T-cell (primary cell): Measurements from ENCODE around the gene GRIP2. TPM values are rescaled to one million over a fixed set of nuclear protein-coding genes. Genes with fewer than 3 reads are reported as not detected.
A peak's percentile ranks its signal among the peaks of the same experiment; 100 is the strongest.

ENCODE experiments used
- ATAC-seq, 4 experiments: fragments of 200-7000 bp in 3 of 4; fragments of 150-1000 bp in 1 of 4; cut with Tn5 transposase; replicated peaks in 1 of 4; 1 replicate in 3 of 4; 2 replicates in 1 of 4; pipeline ENCODE4 v1.10.0; 2021; ENCODE audit warnings: moderate library complexity in 3 of 4, mild to moderate bottlenecking in 2 of 4, moderate number of reproducible peaks in 1 of 4
- CTCF ChIA-PET, 2 donors: fragments of 300-600 bp; sonication (Branson Sonifier 250); formaldehyde crosslinking; loops; one replicate each; lab custom pipeline; 2022; ENCODE audit warnings: antibody characterized with exemption in 2 of 2; lab: Charles Lee
- POLR2A ChIA-PET, 2 donors: fragments of 300-600 bp; sonication (Branson Sonifier 250); formaldehyde crosslinking; loops; one replicate each; lab custom pipeline; 2022; ENCODE audit warnings: antibody characterized with exemption in 2 of 2; lab: Charles Lee
- DNase-seq, 35 experiments: peaks; one replicate each; pipeline versions ENCODE4 v3.0.0 to v3.0.0-alpha.2; 2013 to 2023
- H3K27ac ChIP-seq: one replicate; pipeline ENCODE4 v1.5.1; 2013; ENCODE audit warnings: low read length
- H3K27me3 ChIP-seq, 2 experiments: replicated peaks in 1 of 2; 1 replicate in 1 of 2; 2 replicates in 1 of 2; pipeline versions ENCODE4 v1.6.1 to v1.7.0; 2013; ENCODE audit warnings: low read length in 1 of 2, mixed read lengths in 1 of 2; ENCODE audit not compliant: control insufficient read depth in 2 of 2, insufficient read depth in 2 of 2; ENCODE audit errors: extremely low read depth in 1 of 2
- H3K36me3 ChIP-seq, 2 donors: 1 replicate in 1 of 2; 2 replicates in 1 of 2; pipeline versions ENCODE4 v1.6.1 to v1.7.0; 2013; ENCODE audit warnings: low read length in 1 of 2; ENCODE audit not compliant: control insufficient read depth in 2 of 2, insufficient read depth in 1 of 2; ENCODE audit errors: extremely low read depth in 1 of 2
- H3K4me1 ChIP-seq, 2 experiments: 1 replicate in 1 of 2; 2 replicates in 1 of 2; pipeline versions ENCODE4 v1.6.1 to v1.7.0; 2013; ENCODE audit warnings: low read length in 2 of 2, mixed read lengths in 1 of 2; ENCODE audit not compliant: insufficient read depth in 2 of 2, control insufficient read depth in 1 of 2; ENCODE audit errors: extremely low read depth in 1 of 2
- H3K4me3 ChIP-seq, 2 donors: 1 replicate in 1 of 2; 2 replicates in 1 of 2; pipeline versions ENCODE4 v1.5.1 to v1.7.0; 2013; ENCODE audit warnings: mild to moderate bottlenecking in 2 of 2, low read length in 1 of 2, moderate library complexity in 1 of 2; ENCODE audit not compliant: control insufficient read depth in 1 of 2; ENCODE audit errors: extremely low read depth in 1 of 2
- H3K9me3 ChIP-seq: 2 replicates; pipeline ENCODE4 v1.7.0; 2013
- H3K27ac Mint-ChIP-seq, 2 donors: one replicate each; pipeline ENCODE4 v1.8.0; 2020 to 2021; ENCODE audit warnings: mild to moderate bottlenecking in 2 of 2, mixed read lengths in 2 of 2
- H3K27me3 Mint-ChIP-seq, 2 donors: one replicate each; pipeline ENCODE4 v1.8.0; 2021 to 2022; ENCODE audit warnings: mixed read lengths in 2 of 2
- H3K36me3 Mint-ChIP-seq: one replicate; pipeline ENCODE4 v1.8.0; 2021; ENCODE audit warnings: mixed read lengths
- H3K4me1 Mint-ChIP-seq, 3 donors: one replicate each; pipeline ENCODE4 v1.8.0; 2020 to 2022; ENCODE audit warnings: mixed read lengths in 3 of 3, mild to moderate bottlenecking in 1 of 3
- H3K4me3 Mint-ChIP-seq, 3 donors: one replicate each; pipeline ENCODE4 v1.8.0; 2020 to 2022; ENCODE audit warnings: mild to moderate bottlenecking in 3 of 3, mixed read lengths in 3 of 3, moderate library complexity in 3 of 3
- H3K9me3 Mint-ChIP-seq, 3 donors: one replicate each; pipeline ENCODE4 v1.8.0; 2020 to 2022; ENCODE audit warnings: mixed read lengths in 3 of 3
- WGBS: methylation state at CpG from one replicate; pipeline ENCODE4 v1.1.5; 2013; ENCODE audit warnings: missing lambda C conversion rate; ENCODE audit not compliant: insufficient coverage; 5-methylcytosine and 5-hydroxymethylcytosine counted together
- total RNA-seq, 35 experiments: library from RNA in 6 of 35; stranded (reverse) in 6 of 35; fragments of 120-200 nt in 1 of 35; gene quantifications; one replicate each; pipeline versions ENCODE4 v1.2.1 to v1.2.4 and lab custom pipeline; 2013 to 2026

The GRIP2 gene
- total RNA-seq, 5 donors from 2014 or later (not counting 1 experiment from before 2014, with no cell fraction given): 0.20 TPM; not detected in 4

- Mint-ChIP-seq H3K9me3 (no peaks in the 10 kb centered on the region), H3K27ac (no peak overlapping the region), H3K4me1 (no peaks in the 10 kb centered on the region), H3K36me3 (peaks cover 54% of the 10 kb centered on the region), H3K4me3 (no peak overlapping the region), H3K27me3 (no peaks in the 10 kb centered on the region)
- CTCF ChIA-PET: no interaction called here
- Histone ChIP-seq H3K27me3 (no peaks in the 10 kb centered on the region), H3K9me3 (no peaks in the 10 kb centered on the region), H3K4me3 (no peak overlapping the region), H3K27ac (no peak overlapping the region), H3K4me1 (no peaks in the 10 kb centered on the region), H3K36me3 (peaks cover 14 to 54% of the 10 kb centered on the region in 2 donors)
- POLR2A ChIA-PET: interaction anchor here in 1 of 2 donors (0.6 kb wide), 1 partner anchor 32 kb away, joined by 3 read pairs; no protein-coding TSS in a partner anchor
- no peak for DNase-seq
- ATAC-seq: no peak
- WGBS: 100% methylated on average over 2 of the region's 7 CpGs
These were observed 51.7 kb downstream of the GRIP2 start for GRCh38 chr3:14488286-14489041.

- H3K36me3 ChIP-seq: peaks cover 14 to 59% of the 10 kb centered on the region in 2 donors
These were observed 52.3 kb downstream of the GRIP2 start for GRCh38 chr3:14487821-14488220.

DNA sequence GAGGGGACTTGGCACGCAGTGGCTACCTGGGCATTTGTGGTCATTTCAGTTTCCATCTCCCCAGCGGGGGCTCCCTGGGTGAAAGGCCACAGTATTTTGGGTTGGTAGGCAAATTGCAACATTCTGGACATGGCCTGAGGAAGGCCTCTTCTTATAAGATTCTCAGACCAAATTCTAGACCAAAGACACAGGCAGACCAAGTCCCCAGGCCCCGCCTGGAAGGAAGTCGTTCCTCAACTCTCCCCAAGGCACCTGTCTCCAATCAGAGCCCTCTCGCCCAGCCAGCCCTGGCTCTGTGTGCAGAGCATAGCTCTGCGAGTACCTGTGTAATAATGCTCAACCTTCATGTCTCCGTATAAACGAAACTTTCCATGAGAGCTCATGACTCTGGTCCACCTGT is 53.1 kb downstream of the GRIP2 start:
- no peak overlapping the region for H3K4me3 ChIP-seq
- H3K4me3 Mint-ChIP-seq: no peak overlapping the region
- H3K36me3 Mint-ChIP-seq: peaks cover 57% of the 10 kb centered on the region
- CTCF ChIA-PET: no interaction called here
- H3K4me1 Mint-ChIP-seq: no peaks in the 10 kb centered on the region
- POLR2A ChIA-PET: no interaction called here
- H3K27me3 ChIP-seq: no peaks in the 10 kb centered on the region
- H3K9me3 Mint-ChIP-seq: no peaks in the 10 kb centered on the region
- no peaks in the 10 kb centered on the region for H3K4me1 ChIP-seq
- no peak overlapping the region for H3K27ac Mint-ChIP-seq
- DNase-seq (no peak), ATAC-seq (no peak)
- no peaks in the 10 kb centered on the region for H3K27me3 Mint-ChIP-seq
- 89% methylated on average over 5 of the region's 8 CpGs for WGBS
- H3K27ac ChIP-seq: no peak overlapping the region
- H3K36me3 ChIP-seq: peaks cover 14 to 65% of the 10 kb centered on the region in 2 donors
- no peaks in the 10 kb centered on the region for H3K9me3 ChIP-seq

More at GRCh38 chr3:14487821-14488220, 52.3 kb downstream of the GRIP2 start:
- ATAC-seq (no peak), DNase-seq (no peak)
- H3K36me3 Mint-ChIP-seq: peaks cover 57% of the 10 kb centered on the region
- CTCF ChIA-PET: no interaction called here
- H3K27ac Mint-ChIP-seq: no peak overlapping the region
- no peaks in the 10 kb centered on the region for H3K27me3 Mint-ChIP-seq
- Histone ChIP-seq H3K4me3 (no peak overlapping the region), H3K4me1 (no peaks in the 10 kb centered on the region), H3K27ac (no peak overlapping the region), H3K9me3 (no peaks in the 10 kb centered on the region), H3K27me3 (no peaks in the 10 kb centered on the region)
- POLR2A ChIA-PET: no interaction called here
- H3K9me3 Mint-ChIP-seq: no peaks in the 10 kb centered on the region
- no peaks in the 10 kb centered on the region for H3K4me1 Mint-ChIP-seq
- no peak overlapping the region for H3K4me3 Mint-ChIP-seq
- 100% methylated on average over 4 of the region's 7 CpGs for WGBS

DNA sequence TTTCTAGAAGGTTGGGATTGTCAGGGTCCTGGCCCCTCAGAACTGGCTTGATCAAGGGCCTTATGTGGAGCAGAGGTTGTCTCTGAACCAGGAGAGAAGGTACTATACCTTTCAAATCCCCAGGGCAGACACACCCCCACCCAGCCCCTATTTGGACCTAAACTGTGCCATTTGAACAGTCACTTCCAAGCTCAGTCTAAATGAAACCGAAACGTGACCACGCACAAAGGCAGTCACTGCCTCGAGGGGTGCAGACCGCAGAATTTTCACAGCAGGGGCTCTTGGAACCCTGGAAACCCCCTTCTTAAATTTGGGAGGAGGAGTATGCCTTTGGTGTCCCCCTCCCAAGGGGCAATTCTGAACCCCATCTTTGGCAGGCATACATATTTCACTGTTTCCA is 53.7 kb downstream of the GRIP2 start:
- no peaks in the 10 kb centered on the region for H3K9me3 Mint-ChIP-seq
- Histone ChIP-seq H3K4me3 (no peak overlapping the region), H3K4me1 (no peaks in the 10 kb centered on the region), H3K36me3 (peaks cover 14 to 71% of the 10 kb centered on the region in 2 donors), H3K27me3 (no peaks in the 10 kb centered on the region), H3K27ac (no peak overlapping the region), H3K9me3 (no peaks in the 10 kb centered on the region)
- H3K27ac Mint-ChIP-seq: peak overlapping the region in 1 of 2 donors; percentile 23
- no peaks in the 10 kb centered on the region for H3K27me3 Mint-ChIP-seq
- H3K36me3 Mint-ChIP-seq: peaks cover 63% of the 10 kb centered on the region
- ChIA-PET CTCF (interaction anchor here (0.5 to 1.1 kb wide), 2 partner anchors 22 to 25 kb away, joined by 3 read pairs; no protein-coding TSS in a partner anchor), POLR2A (no interaction called here)
- no peak for ATAC-seq
- H3K4me1 Mint-ChIP-seq: no peaks in the 10 kb centered on the region
- WGBS: no CpG with 5 or more reads among the region's 5 CpGs
- DNase-seq: no peak
- H3K4me3 Mint-ChIP-seq: no peak overlapping the region

DNA sequence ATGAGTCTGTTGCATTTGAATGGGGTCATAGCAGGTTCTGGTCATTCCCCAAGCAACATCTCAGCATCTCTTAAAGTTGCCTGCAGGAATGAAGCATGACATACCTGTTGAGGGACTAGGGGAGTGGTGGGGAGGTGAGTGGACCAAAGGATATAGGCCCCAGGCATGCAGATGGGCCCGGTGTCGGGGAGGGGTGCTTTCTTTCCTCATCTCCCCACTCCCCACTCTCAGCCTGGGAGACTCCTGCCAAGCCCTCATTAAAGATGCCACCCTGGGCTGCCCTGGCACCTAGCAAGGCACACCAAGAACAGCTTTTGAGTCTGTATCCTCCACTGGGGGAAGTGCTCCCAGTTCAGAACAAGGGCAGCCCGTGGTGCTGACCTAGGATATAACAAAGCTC is 54.2 kb downstream of the GRIP2 start:
- H3K27ac Mint-ChIP-seq: no peak overlapping the region
- ChIA-PET POLR2A (no interaction called here), CTCF (interaction anchor here (0.5 to 1.1 kb wide), 3 partner anchors 23 to 285 kb away, joined by 3 read pairs; no protein-coding TSS in a partner anchor)

GRCh38 chr3:14484741-14485140 is 55.4 kb downstream of the GRIP2 start:
- ChIA-PET POLR2A (no interaction called here), CTCF (interaction anchor here in 1 of 2 donors (0.6 kb wide), 1 partner anchor 22 kb away, joined by 3 read pairs; no protein-coding TSS in a partner anchor)
- H3K36me3 ChIP-seq: peaks cover 18 to 89% of the 10 kb centered on the region in 2 donors
- H3K36me3 Mint-ChIP-seq: peaks cover 66% of the 10 kb centered on the region
- H3K4me1 ChIP-seq: no peaks in the 10 kb centered on the region
- H3K27ac Mint-ChIP-seq: no peak overlapping the region
- H3K4me3 Mint-ChIP-seq: no peak overlapping the region
- no peak overlapping the region for H3K4me3 ChIP-seq
- no peaks in the 10 kb centered on the region for H3K4me1 Mint-ChIP-seq
- no peaks in the 10 kb centered on the region for H3K27me3 ChIP-seq
- no peaks in the 10 kb centered on the region for H3K9me3 Mint-ChIP-seq
- 83% methylated on average over 10 of the region's 17 CpGs for WGBS
- no peak overlapping the region for H3K27ac ChIP-seq
- DNase-seq (no peak), ATAC-seq (no peak)
- no peaks in the 10 kb centered on the region for H3K9me3 ChIP-seq
- no peaks in the 10 kb centered on the region for H3K27me3 Mint-ChIP-seq

More for the DNA sequence above, 54.2 kb downstream of the GRIP2 start:
- no peaks in the 10 kb centered on the region for H3K4me1 ChIP-seq
- H3K4me3 ChIP-seq: no peak overlapping the region
- H3K27me3 ChIP-seq: no peaks in the 10 kb centered on the region
- Mint-ChIP-seq H3K4me1 (no peaks in the 10 kb centered on the region), H3K4me3 (no peak overlapping the region), H3K9me3 (no peaks in the 10 kb centered on the region), H3K36me3 (peaks cover 63% of the 10 kb centered on the region), H3K27me3 (no peaks in the 10 kb centered on the region)
- H3K9me3 ChIP-seq: no peaks in the 10 kb centered on the region
- DNase-seq (no peak), ATAC-seq (no peak)
- no peak overlapping the region for H3K27ac ChIP-seq
- peaks cover 17 to 76% of the 10 kb centered on the region in 2 donors for H3K36me3 ChIP-seq
- WGBS: no CpG with 5 or more reads among the region's 3 CpGs
